Measurements from ENCODE around the gene FADS1.

DNA sequence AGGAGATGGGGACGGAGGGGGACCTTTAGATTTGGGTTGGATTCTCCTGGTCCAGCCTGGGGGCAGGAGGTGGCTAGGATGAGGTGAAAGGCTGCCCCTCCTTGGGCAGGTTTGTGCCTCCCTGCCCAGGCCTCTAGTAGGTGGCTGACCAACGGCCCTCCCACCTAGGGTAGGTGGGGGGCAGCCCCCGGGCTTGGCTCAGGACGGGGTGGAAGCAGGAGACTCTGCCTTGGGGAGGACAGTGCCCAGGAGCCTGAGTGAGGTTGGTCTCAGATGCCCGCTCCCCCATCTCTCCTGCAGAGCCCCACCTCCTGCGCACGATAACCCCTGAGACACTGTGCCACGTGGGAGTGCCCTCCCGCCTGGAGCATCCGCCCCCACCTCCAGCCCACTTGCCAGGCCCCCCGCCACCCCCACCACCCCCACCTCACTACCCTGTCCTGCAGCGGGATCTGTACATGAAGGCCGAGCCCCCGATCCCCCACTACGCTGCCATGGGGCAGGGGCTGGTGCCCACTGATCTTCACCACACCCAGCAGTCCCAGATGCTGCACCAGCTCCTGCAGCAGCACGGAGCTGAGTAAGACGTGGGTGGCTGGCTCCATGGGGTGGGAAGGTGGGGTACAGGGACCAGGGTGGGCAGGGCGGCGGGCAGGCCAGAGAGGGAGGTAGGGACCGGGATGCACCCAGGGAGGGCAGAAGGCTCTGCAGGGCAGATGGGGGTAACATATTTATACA, 46.7 kb downstream of the FADS1 start:
- TF ChIP-seq, protein P1, sequence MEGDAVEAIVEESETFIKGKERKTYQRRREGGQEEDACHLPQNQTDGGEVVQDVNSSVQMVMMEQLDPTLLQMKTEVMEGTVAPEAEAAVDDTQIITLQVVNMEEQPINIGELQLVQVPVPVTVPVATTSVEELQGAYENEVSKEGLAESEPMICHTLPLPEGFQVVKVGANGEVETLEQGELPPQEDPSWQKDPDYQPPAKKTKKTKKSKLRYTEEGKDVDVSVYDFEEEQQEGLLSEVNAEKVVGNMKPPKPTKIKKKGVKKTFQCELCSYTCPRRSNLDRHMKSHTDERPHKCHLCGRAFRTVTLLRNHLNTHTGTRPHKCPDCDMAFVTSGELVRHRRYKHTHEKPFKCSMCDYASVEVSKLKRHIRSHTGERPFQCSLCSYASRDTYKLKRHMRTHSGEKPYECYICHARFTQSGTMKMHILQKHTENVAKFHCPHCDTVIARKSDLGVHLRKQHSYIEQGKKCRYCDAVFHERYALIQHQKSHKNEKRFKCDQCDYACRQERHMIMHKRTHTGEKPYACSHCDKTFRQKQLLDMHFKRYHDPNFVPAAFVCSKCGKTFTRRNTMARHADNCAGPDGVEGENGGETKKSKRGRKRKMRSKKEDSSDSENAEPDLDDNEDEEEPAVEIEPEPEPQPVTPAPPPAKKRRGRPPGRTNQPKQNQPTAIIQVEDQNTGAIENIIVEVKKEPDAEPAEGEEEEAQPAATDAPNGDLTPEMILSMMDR (IDR thresholded peaks at IDR 0.05), result no peak
- TF ChIP-seq EP300 (IDR thresholded peaks at IDR 0.05) (no peak), POLR2AphosphoS5 (IDR thresholded peaks at IDR 0.05) (no peak)

Data from stomach (tissue), 4 donors.